H1 (cell line): ENCODE results near the gene SPRYD3. TPM values are rescaled to one million over a fixed set of nuclear protein-coding genes. Genes with fewer than 3 reads are reported as not detected.
A peak's percentile ranks its signal among the peaks of the same experiment; 100 is the strongest.

Experiments used
- CTCF ChIA-PET: fragments of 300-600 bp; sonication (Branson Sonifier 250); formaldehyde crosslinking; loops from one replicate; lab custom pipeline; 2021; ENCODE audit not compliant: partially characterized antibody; lab: Charles Lee
- POLR2A ChIA-PET: fragments of 300-600 bp; sonication (Branson Sonifier 250); formaldehyde crosslinking; loops from one replicate; lab custom pipeline; 2021; ENCODE audit warnings: inconsistent platforms; ENCODE audit not compliant: partially characterized antibody; lab: Charles Lee
- DNase-seq, 2 experiments: peaks; one replicate each; pipeline versions ENCODE4 v3.0.0 to v3.0.0-alpha.2; 2010 to 2022; ENCODE audit warnings: low spot score in 2 of 2, low read depth in 1 of 2, mixed read lengths in 1 of 2
- FAIRE-seq: peaks from 2 replicates; lab custom pipeline; 2011; peaks lifted over from hg19 to GRCh38; lab: Jason Lieb, UNC
- H2AFZ ChIP-seq: 2 replicates; pipeline ENCODE4 v1.8.1; 2012; ENCODE audit warnings: low read length, inconsistent platforms
- H2AK5ac ChIP-seq: 2 replicates; pipeline ENCODE4 v1.6.1; 2013; ENCODE audit warnings: low read depth, low read length
- H2BK120ac ChIP-seq: replicated peaks from 2 replicates; pipeline ENCODE3; 2013; ENCODE audit warnings: low read depth, low read length, inconsistent platforms
- H2BK12ac ChIP-seq: 2 replicates; pipeline ENCODE4 v1.6.1; 2013; ENCODE audit warnings: low read depth, low read length
- H2BK15ac ChIP-seq: 2 replicates; pipeline ENCODE4 v1.6.1; 2013; ENCODE audit warnings: low read length
- H2BK20ac ChIP-seq: 2 replicates; pipeline ENCODE4 v1.6.1; 2013; ENCODE audit warnings: low read length
- H2BK5ac ChIP-seq: 2 replicates; pipeline ENCODE4 v1.6.1; 2013; ENCODE audit warnings: low read depth, low read length
- H3K14ac ChIP-seq: 2 replicates; pipeline ENCODE4 v1.6.1; 2013; ENCODE audit warnings: inconsistent platforms; ENCODE audit not compliant: insufficient read length
- H3K18ac ChIP-seq: 2 replicates; pipeline ENCODE4 v1.6.1; 2013; ENCODE audit warnings: low read length; ENCODE audit errors: extremely low read depth
- H3K23ac ChIP-seq: 2 replicates; pipeline ENCODE4 v1.6.1; 2013; ENCODE audit warnings: inconsistent platforms; ENCODE audit not compliant: insufficient read length
- H3K23me2 ChIP-seq: 2 replicates; pipeline ENCODE4 v1.6.1; 2013; ENCODE audit warnings: low read depth, low read length
- H3K27ac ChIP-seq: 2 replicates; pipeline ENCODE4 v1.6.1; 2011; ENCODE audit warnings: low read depth, low read length, inconsistent platforms
- H3K27me3 ChIP-seq, 4 experiments: replicated peaks in 1 of 4; 1 replicate in 1 of 4; 2 replicates in 3 of 4; pipeline versions ENCODE4 v1.6.1 to v1.8.1; 2011 to 2013; ENCODE audit warnings: low read length in 3 of 4, mild to moderate bottlenecking in 3 of 4, inconsistent platforms in 2 of 4, mixed read lengths in 2 of 4, moderate library complexity in 1 of 4; ENCODE audit not compliant: control insufficient read depth in 3 of 4, insufficient read depth in 3 of 4; ENCODE audit errors: extremely low read depth in 1 of 4
- H3K36me3 ChIP-seq, 4 experiments: 2 replicates each; pipeline versions ENCODE4 v1.6.1 to v1.8.1; 2011 to 2013; ENCODE audit warnings: mild to moderate bottlenecking in 4 of 4, low read length in 3 of 4, moderate library complexity in 2 of 4, control low read depth in 1 of 4, inconsistent platforms in 1 of 4; ENCODE audit not compliant: insufficient read depth in 4 of 4, control insufficient read depth in 2 of 4
- H3K4ac ChIP-seq: replicated peaks from 2 replicates; pipeline ENCODE3; 2013; ENCODE audit warnings: low read length, low read depth, mixed read lengths, inconsistent platforms; ENCODE audit not compliant: insufficient read length
- H3K4me1 ChIP-seq, 4 experiments: replicated peaks in 1 of 4; 1 replicate in 1 of 4; 2 replicates in 3 of 4; pipeline versions ENCODE4 v1.6.1 to v1.8.1; 2011 to 2013; ENCODE audit warnings: low read length in 3 of 4, inconsistent platforms in 2 of 4, mixed read lengths in 1 of 4; ENCODE audit not compliant: insufficient read depth in 4 of 4, control insufficient read depth in 3 of 4
- H3K4me2 ChIP-seq, 2 experiments: 2 replicates each; pipeline versions ENCODE4 v1.6.1 to v1.8.1; 2011 to 2013; ENCODE audit warnings: low read depth in 2 of 2, low read length in 2 of 2, control low read depth in 1 of 2, inconsistent platforms in 1 of 2, mild to moderate bottlenecking in 1 of 2; ENCODE audit not compliant: insufficient read depth in 1 of 2
- H3K4me3 ChIP-seq, 4 experiments: fragments of 200-600, 300-600 bp in 1 of 4; sonication (generic), shearing (Covaris generic), sonication (Bioruptor Twin) in 1 of 4; 2 replicates each; pipeline versions ENCODE4 v1.5.1 to v1.8.1; 2011 to 2016; ENCODE audit warnings: low read length in 4 of 4, low read depth in 3 of 4, control low read depth in 2 of 4, inconsistent platforms in 2 of 4, mild to moderate bottlenecking in 2 of 4, mixed read lengths in 1 of 4, moderate library complexity in 1 of 4; ENCODE audit not compliant: insufficient read depth in 2 of 4; ENCODE audit errors: extremely low read depth in 1 of 4
- H3K56ac ChIP-seq: replicated peaks from 2 replicates; pipeline ENCODE3; 2013; ENCODE audit warnings: low read depth, mild to moderate bottlenecking, mixed read lengths, low read length, inconsistent platforms; ENCODE audit not compliant: insufficient read length
- H3K79me1 ChIP-seq: 2 replicates; pipeline ENCODE4 v1.6.1; 2013; ENCODE audit warnings: low read depth, low read length, control low read depth
- H3K79me2 ChIP-seq, 2 experiments: 2 replicates each; pipeline versions ENCODE4 v1.6.1 to v1.8.1; 2012 to 2013; ENCODE audit warnings: low read length in 2 of 2, mild to moderate bottlenecking in 2 of 2, inconsistent platforms in 1 of 2; ENCODE audit not compliant: insufficient read depth in 2 of 2, control insufficient read depth in 1 of 2
- H3K9ac ChIP-seq, 4 experiments: replicated peaks in 1 of 4; 1 replicate in 1 of 4; 2 replicates in 3 of 4; pipeline versions ENCODE4 v1.6.1 to v1.8.1; 2011 to 2013; ENCODE audit warnings: low read depth in 3 of 4, low read length in 3 of 4, control low read depth in 2 of 4, mild to moderate bottlenecking in 2 of 4, moderate library complexity in 2 of 4, inconsistent platforms in 1 of 4; ENCODE audit errors: extremely low read depth in 1 of 4
- H3K9me3 ChIP-seq, 2 experiments: 2 replicates each; pipeline versions ENCODE4 v1.6.1 to v1.8.1; 2012 to 2013; ENCODE audit warnings: mild to moderate bottlenecking in 2 of 2, moderate library complexity in 2 of 2, control low read depth in 1 of 2, inconsistent platforms in 1 of 2, low read depth in 1 of 2, low read length in 1 of 2, mixed read lengths in 1 of 2; ENCODE audit not compliant: insufficient read depth in 2 of 2
- H4K20me1 ChIP-seq, 2 experiments: replicated peaks in 1 of 2; 2 replicates each; pipeline versions ENCODE3 to v1.8.1; 2011 to 2013; ENCODE audit warnings: inconsistent platforms in 2 of 2, low read length in 2 of 2, mild to moderate bottlenecking in 1 of 2; ENCODE audit not compliant: insufficient read depth in 2 of 2, control insufficient read depth in 1 of 2
- H4K5ac ChIP-seq: 2 replicates; pipeline ENCODE4 v1.6.1; 2013; ENCODE audit warnings: low read length, low read depth, mixed read lengths, inconsistent platforms; ENCODE audit not compliant: insufficient read length
- H4K8ac ChIP-seq: 2 replicates; pipeline ENCODE4 v1.8.0; 2013; ENCODE audit warnings: mild to moderate bottlenecking, moderate library complexity, low read length, inconsistent platforms; ENCODE audit not compliant: insufficient read depth; ENCODE audit errors: extremely low read depth
- H4K91ac ChIP-seq: replicated peaks from 2 replicates; pipeline ENCODE3; 2013; ENCODE audit warnings: low read length, mixed read lengths, inconsistent platforms; ENCODE audit not compliant: insufficient read length
- EP300 ChIP-seq, 2 experiments: IDR thresholded peaks; 1 replicate in 1 of 2; 2 replicates in 1 of 2; pipeline ENCODE4 v1.6.1; 2011 to 2012; ENCODE audit warnings: low read depth in 2 of 2, low read length in 2 of 2, mild to moderate bottlenecking in 2 of 2, borderline replicate concordance in 1 of 2, inconsistent platforms in 1 of 2, moderate library complexity in 1 of 2
- NRF1 ChIP-seq: IDR thresholded peaks from 2 replicates; pipeline ENCODE4 v1.6.1; 2011; ENCODE audit warnings: mild to moderate bottlenecking, low read depth, low read length, improper control_type of control experiment
- WGBS, 2 experiments: shearing (Covaris generic) in 1 of 2; methylation state at CpG; one replicate each; pipeline versions ENCODE4 v1.1.6 to v1.1.7; 2013 to 2015; ENCODE audit warnings: low lambda C conversion rate in 2 of 2, mixed read lengths in 2 of 2, inconsistent platforms in 1 of 2, low coverage in 1 of 2, missing lambda C conversion rate in 1 of 2; ENCODE audit not compliant: insufficient replicate concordance in 2 of 2, insufficient coverage in 1 of 2, insufficient read length in 1 of 2; ENCODE audit errors: extremely low coverage in 1 of 2, missing lambda C conversion rate in 1 of 2; 5-methylcytosine and 5-hydroxymethylcytosine counted together
- polyA plus RNA-seq, 7 experiments: library from polyadenylated mRNA; depleted of rRNA in 3 of 7; stranded (reverse) in 5 of 7; unstranded in 2 of 7; fragments of >200 nt in 5 of 7; fragments of 200-250 nt in 2 of 7; gene quantifications; 1 replicate in 5 of 7; 2 replicates in 1 of 7; 4 replicates in 1 of 7; pipeline versions ENCODE4 v1.2.1 to v1.2.3, GENCODE V29; 2011 to 2013; ENCODE audit warnings: missing spikeins in 2 of 7, mixed read lengths in 2 of 7
- total RNA-seq: library from RNA; stranded (reverse); fragmentation: NEBNext Ultra II Directional; extraction: Animal tissue kit (Norgen Biotek cat#: 25700); gene quantifications from 2 replicates; pipeline ENCODE4 v1.2.1, GENCODE V29; 2021
- TF ChIP-seq, protein P1 (sequence below): IDR thresholded peaks from 2 replicates; pipeline ENCODE4 v1.6.1; 2011; ENCODE audit warnings: low read length, improper control_type of control experiment
- TF ChIP-seq, protein P2 (sequence below): IDR thresholded peaks from 2 replicates; pipeline ENCODE4 v1.6.1; 2012; ENCODE audit warnings: inconsistent platforms

The SPRYD3 gene
- total and polyA plus RNA-seq, 2 of the 8 experiments (the other 6 are each of a cell fraction or from before 2014, with no cell fraction given) = 6.8 to 8.0 TPM

DNA sequence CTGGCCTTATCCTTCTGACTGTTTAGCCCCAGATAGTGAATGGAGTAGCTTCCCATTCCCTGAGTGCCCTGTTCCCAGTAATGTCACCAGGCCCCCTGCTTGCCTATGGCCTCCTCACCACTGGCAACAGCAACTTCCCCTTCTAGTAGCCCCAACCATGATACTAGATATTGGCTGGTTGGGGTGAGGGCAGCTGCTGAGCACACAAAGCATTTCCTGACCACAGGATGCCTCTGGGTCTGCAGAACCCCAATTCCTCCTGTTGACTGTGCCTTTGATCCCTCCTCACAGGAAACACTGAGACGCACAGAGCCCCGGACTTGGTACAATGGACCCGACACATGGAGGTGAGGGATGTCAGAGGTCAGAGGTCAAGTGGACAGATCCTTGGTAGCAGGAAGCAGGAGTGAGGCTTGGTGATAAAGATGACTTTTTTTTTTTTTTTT, 24.7 kb upstream of the SPRYD3 start:
- H3K4me3 ChIP-seq = no peak overlapping the region
- H2BK15ac ChIP-seq = no peak overlapping the region
- H3K18ac ChIP-seq = no peak overlapping the region
- H3K79me2 ChIP-seq = no peaks in the 10 kb centered on the region
- no peak for DNase-seq
- no peaks in the 10 kb centered on the region for H3K9me3 ChIP-seq
- no peak overlapping the region for H4K5ac ChIP-seq
- ChIA-PET CTCF (interaction anchor here (0.6 to 19.1 kb wide), 10 partner anchors 10 to 137 kb away, joined by 3 to 531 read pairs (median 4); partner anchors contain the start of gene SPRYD3), POLR2A (interaction anchor here (0.8 to 1.8 kb wide), 3 partner anchors 10 to 26 kb away, joined by 3 to 4 read pairs (median 4); no protein-coding TSS in a partner anchor)
- H3K56ac ChIP-seq = no peak overlapping the region
- peaks cover 0 to 5% (median 3%) of the 10 kb centered on the region in 4 experiments; a peak in 4 of 7 replicates for H3K27me3 ChIP-seq
- H3K4ac ChIP-seq = no peak overlapping the region
- H2BK12ac ChIP-seq = no peak overlapping the region
- H3K36me3 ChIP-seq = no peaks in the 10 kb centered on the region
- TF ChIP-seq, protein P1, sequence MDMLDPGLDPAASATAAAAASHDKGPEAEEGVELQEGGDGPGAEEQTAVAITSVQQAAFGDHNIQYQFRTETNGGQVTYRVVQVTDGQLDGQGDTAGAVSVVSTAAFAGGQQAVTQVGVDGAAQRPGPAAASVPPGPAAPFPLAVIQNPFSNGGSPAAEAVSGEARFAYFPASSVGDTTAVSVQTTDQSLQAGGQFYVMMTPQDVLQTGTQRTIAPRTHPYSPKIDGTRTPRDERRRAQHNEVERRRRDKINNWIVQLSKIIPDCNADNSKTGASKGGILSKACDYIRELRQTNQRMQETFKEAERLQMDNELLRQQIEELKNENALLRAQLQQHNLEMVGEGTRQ = no peak
- TF ChIP-seq, protein P2, sequence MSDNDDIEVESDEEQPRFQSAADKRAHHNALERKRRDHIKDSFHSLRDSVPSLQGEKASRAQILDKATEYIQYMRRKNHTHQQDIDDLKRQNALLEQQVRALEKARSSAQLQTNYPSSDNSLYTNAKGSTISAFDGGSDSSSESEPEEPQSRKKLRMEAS = no peak
- no peak for TF ChIP-seq EP300 (IDR thresholded peaks at IDR 0.05; ENCODE audit: borderline replicate concordance in 1 of 2, low read depth in 2 of 2, low read length in 2 of 2)
- TF ChIP-seq NRF1 = no peak
- H3K4me2 ChIP-seq = no peak overlapping the region
- no peak overlapping the region for H2AFZ ChIP-seq
- H3K23me2 ChIP-seq = peaks cover 2% of the 10 kb centered on the region; the same call in 1 of the 2 replicates
- no peak overlapping the region for H2BK5ac ChIP-seq
- no peak overlapping the region for H2BK20ac ChIP-seq
- peak overlapping the region; percentile 20 for H3K14ac ChIP-seq
- 95% methylated on average over 3 of the region's 3 CpGs; no CpG with 5 or more reads in 1 of the 2 experiments for WGBS, 2 experiments
- no peak overlapping the region for H2AK5ac ChIP-seq
- no peak overlapping the region for H3K9ac ChIP-seq
- no peaks in the 10 kb centered on the region for H4K20me1 ChIP-seq
- no peak overlapping the region for H4K91ac ChIP-seq
- H3K79me1 ChIP-seq = no peaks in the 10 kb centered on the region
- no peak overlapping the region for H3K27ac ChIP-seq
- H2BK120ac ChIP-seq = no peak overlapping the region
- H3K4me1 ChIP-seq = peaks cover 4 to 5% (median 5%) of the 10 kb centered on the region in 4 experiments; a peak in 6 of 7 replicates
- FAIRE-seq = no peak
- H3K23ac ChIP-seq = no peak overlapping the region
- H4K8ac ChIP-seq = no peak overlapping the region
